ENCODE data around the gene ITGBL1.

ITGBL1 gene

GRCh38 chr13:101554420-101555125, 102.1 kb downstream of the ITGBL1 start:
- DNase-seq, result no peak

- DNase-seq, result no peak
These were observed 103.1 kb downstream of the ITGBL1 start for GRCh38 chr13:101555610-101556009.

- DNase-seq, result no peak
These were observed 104.2 kb downstream of the ITGBL1 start for GRCh38 chr13:101556676-101557123.

- no peak for DNase-seq
These were observed 112.8 kb downstream of the ITGBL1 start for GRCh38 chr13:101565317-101565716.

GRCh38 chr13:101567841-101568240, 115.4 kb downstream of the ITGBL1 start:
- DNase-seq, result no peak

- DNase-seq, result no peak
These were observed 117.3 kb downstream of the ITGBL1 start for GRCh38 chr13:101569807-101570206.

- DNase-seq, result no peak
These were observed 117.9 kb downstream of the ITGBL1 start for GRCh38 chr13:101570410-101570809.

- DNase-seq, result no peak
These were observed 120.0 kb downstream of the ITGBL1 start for GRCh38 chr13:101572456-101572855.

GRCh38 chr13:101575581-101575980, 123.1 kb downstream of the ITGBL1 start:
- DNase-seq, result no peak

- no peak for DNase-seq
These were observed 124.0 kb downstream of the ITGBL1 start for GRCh38 chr13:101576455-101576854.

- no peak for DNase-seq
These were observed 124.5 kb downstream of the ITGBL1 start for GRCh38 chr13:101576977-101577376.

- DNase-seq, result peak in 14 of 58 donors; percentile 0 to 33 (median 6)
These were observed 126.9 kb downstream of the ITGBL1 start for GRCh38 chr13:101579281-101579802.

- no peak for DNase-seq
These were observed 131.9 kb downstream of the ITGBL1 start for GRCh38 chr13:101584331-101584730.

GRCh38 chr13:101590479-101590878, 138.0 kb downstream of the ITGBL1 start:
- DNase-seq, result no peak

GRCh38 chr13:101594936-101595335, 142.5 kb downstream of the ITGBL1 start:
- DNase-seq, result no peak

GRCh38 chr13:101596803-101597202, 144.3 kb downstream of the ITGBL1 start:
- no peak for DNase-seq

- DNase-seq, result no peak
These were observed 159.3 kb downstream of the ITGBL1 start for GRCh38 chr13:101611491-101612475.

GRCh38 chr13:101612735-101613134, 160.3 kb downstream of the ITGBL1 start:
- no peak for DNase-seq

- no peak for DNase-seq
These were observed 162.0 kb downstream of the ITGBL1 start for GRCh38 chr13:101614491-101614890.

GRCh38 chr13:101618440-101619187, 166.1 kb downstream of the ITGBL1 start:
- no peak for DNase-seq

GRCh38 chr13:101621099-101621498, 168.6 kb downstream of the ITGBL1 start:
- no peak for DNase-seq
